Muscle layer of colon (tissue), 2 donors: ENCODE measurements around the gene RIN3.
"Not testable (repeated sequence)": the region's sequence is repeated elsewhere in the genome, so short reads cannot be mapped to it uniquely, and the experiment has no call there.

Experiments used
- H3K27ac ChIP-seq: one replicate; pipeline ENCODE4 v1.7.0; 2013; ENCODE audit warnings: low read depth, mild to moderate bottlenecking, low read length, moderate library complexity
- H3K27me3 ChIP-seq, 2 donors: one replicate each; pipeline ENCODE4 v1.7.0; 2013; ENCODE audit warnings: low read length in 2 of 2, mild to moderate bottlenecking in 2 of 2; ENCODE audit not compliant: insufficient read depth in 2 of 2, control insufficient read depth in 1 of 2
- H3K36me3 ChIP-seq: one replicate; pipeline ENCODE4 v1.7.0; 2013; ENCODE audit warnings: mild to moderate bottlenecking, low read length; ENCODE audit not compliant: insufficient read depth
- H3K4me1 ChIP-seq: one replicate; pipeline ENCODE4 v1.7.0; 2013; ENCODE audit warnings: mild to moderate bottlenecking, low read length; ENCODE audit not compliant: insufficient read depth
- H3K4me3 ChIP-seq, 2 donors: one replicate each; pipeline ENCODE4 v1.7.0; 2013; ENCODE audit warnings: low read length in 2 of 2, low read depth in 1 of 2, mild to moderate bottlenecking in 1 of 2, moderate library complexity in 1 of 2
- H3K9ac ChIP-seq: one replicate; pipeline ENCODE4 v1.7.0; 2013; ENCODE audit warnings: low read length
- H3K9me3 ChIP-seq: one replicate; pipeline ENCODE4 v1.7.0; 2013; ENCODE audit warnings: mild to moderate bottlenecking, low read length
- donor health status: abdominal sarcoma.
- donor health status: Adenocarcinoma of cecum.

Gene RIN3

DNA sequence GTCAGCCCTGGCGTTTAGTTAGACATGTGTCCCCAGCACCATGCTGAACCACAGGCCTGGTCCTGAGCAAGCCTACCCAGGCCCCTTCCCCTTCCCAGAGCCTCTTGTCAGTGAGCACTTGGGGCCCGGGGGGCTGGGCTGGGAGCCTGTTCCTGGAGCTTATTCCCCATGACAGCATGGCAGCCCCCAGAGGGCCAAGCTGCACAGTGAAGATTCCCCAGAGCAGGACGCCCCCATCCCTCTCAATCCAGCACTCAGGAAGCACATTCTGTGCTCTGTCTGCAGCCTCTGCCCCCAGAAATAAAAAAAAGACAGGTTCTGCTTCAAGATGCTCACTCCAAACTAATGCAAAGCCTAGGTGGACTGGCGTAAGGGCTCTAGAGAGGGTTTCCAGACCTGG, 117.5 kb downstream of the RIN3 start:
- H3K9ac ChIP-seq, result no peak overlapping the region
- H3K9me3 ChIP-seq, result peaks cover 8% of the 10 kb centered on the region

DNA sequence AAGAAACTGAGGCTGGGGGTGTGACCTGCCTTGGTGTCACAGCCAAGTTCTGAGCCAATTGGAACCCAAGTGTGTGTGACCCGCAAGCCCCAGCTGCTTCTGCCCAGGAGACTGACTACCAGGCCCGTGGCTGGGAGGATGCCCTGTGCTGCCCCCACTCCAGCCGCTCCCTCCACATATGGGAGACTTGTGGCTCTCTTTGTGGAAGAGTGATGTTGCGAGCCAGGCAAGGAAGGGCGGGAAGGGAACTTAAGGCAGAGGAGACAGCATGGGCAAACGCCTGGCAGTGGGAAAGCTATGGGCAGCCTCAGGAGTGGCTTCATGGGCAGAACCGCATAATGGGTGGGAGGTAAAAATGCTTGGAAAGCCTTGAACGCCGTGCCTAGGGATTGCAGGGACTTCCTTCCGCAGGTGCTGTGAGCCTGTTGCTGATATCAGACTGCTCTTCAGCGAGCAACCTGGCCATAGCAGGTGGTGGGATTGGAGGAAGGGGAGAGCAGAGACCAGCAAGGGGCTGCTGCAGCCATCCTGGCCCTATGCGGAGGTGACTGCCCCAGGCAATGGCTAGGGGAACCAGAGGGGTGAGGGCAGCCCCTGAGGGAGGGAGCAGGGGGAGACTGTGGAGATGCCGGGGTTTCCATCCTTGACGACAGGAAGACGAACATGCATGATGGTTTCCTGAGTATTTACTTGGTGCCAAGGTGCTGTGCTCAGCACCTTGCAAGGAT, 119.1 kb downstream of the RIN3 start:
- no peak overlapping the region for H3K4me3 ChIP-seq
- no peak overlapping the region for H3K27ac ChIP-seq
- no peaks in the 10 kb centered on the region for H3K27me3 ChIP-seq
- peaks cover 2% of the 10 kb centered on the region for H3K9me3 ChIP-seq
- H3K4me1 ChIP-seq, result no peaks in the 10 kb centered on the region
- no peak overlapping the region for H3K9ac ChIP-seq
- no peaks in the 10 kb centered on the region for H3K36me3 ChIP-seq

More for the DNA sequence above, 117.5 kb downstream of the RIN3 start:
- no peak overlapping the region for H3K27ac ChIP-seq
- H3K4me1 ChIP-seq, result no peaks in the 10 kb centered on the region
- H3K4me3 ChIP-seq, result no peak overlapping the region
- peaks cover 7% of the 10 kb centered on the region for H3K36me3 ChIP-seq
- no peaks in the 10 kb centered on the region for H3K27me3 ChIP-seq

DNA sequence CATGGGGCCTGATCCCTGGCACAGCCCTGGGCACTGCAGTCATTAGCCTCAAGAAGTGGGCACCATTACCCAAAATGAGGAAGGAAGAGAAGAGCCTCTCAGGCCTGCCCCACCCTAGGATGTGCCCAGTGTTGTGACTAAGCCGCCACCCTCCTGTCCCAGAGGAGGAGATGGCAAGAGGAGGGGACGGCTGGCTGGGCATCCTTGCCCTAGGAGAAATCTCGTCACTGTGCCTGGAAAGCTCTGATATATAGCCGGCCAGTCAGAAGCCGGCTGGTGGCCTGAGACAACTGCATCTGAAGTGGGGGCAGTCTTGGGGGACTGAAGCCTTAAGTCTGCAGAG, 119.7 kb downstream of the RIN3 start:
- no peak overlapping the region for H3K4me3 ChIP-seq
- H3K27me3 ChIP-seq, result no peaks in the 10 kb centered on the region
- no peaks in the 10 kb centered on the region for H3K4me1 ChIP-seq
- H3K9ac ChIP-seq, result no peak overlapping the region
- no peak overlapping the region for H3K27ac ChIP-seq
- no peaks in the 10 kb centered on the region for H3K36me3 ChIP-seq
- no peaks in the 10 kb centered on the region for H3K9me3 ChIP-seq

DNA sequence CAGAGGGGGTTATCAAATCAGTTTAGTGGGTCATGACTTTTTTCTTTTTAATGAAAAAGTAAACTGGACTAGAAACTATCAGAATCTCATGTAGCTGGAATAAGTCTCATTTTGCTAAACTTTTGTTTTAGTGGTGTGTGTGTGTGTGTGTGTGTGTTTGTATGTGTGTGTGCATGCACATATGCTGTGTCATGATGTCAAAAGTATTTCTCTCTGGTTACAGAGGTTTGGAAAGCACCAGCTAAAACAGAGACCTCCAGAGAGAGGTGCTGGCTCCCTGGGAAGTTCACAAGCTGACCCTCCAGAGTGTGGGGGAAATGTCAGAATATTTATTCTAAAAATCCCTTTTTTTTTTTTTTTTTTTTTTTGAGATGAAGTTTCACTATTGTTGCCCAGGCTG, 120.1 kb downstream of the RIN3 start:
- Histone ChIP-seq H3K36me3 (no peaks in the 10 kb centered on the region), H3K9me3 (no peaks in the 10 kb centered on the region), H3K9ac (no peak overlapping the region), H3K27me3 (no peaks in the 10 kb centered on the region), H3K4me1 (peaks cover 2% of the 10 kb centered on the region), H3K27ac (no peak overlapping the region), H3K4me3 (no peak overlapping the region)

DNA sequence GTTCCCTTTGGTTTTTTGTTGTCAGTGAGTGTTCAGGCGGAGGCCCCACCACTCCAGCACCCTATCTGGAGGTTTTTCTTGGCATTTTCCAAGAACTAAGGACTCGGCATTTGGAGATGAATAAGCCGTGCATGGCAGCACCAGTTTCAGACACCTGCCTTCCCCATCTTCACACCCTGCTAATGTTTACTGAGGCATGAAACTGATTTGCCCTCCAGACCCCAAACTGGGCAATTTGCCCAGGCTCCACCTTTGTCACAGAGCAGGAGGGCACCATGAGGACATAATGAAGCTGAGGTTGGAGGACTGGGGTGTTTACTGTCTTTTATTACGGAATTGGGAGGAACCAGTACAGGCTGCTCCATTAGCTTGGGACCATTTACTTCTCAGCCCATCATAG, 121.5 kb downstream of the RIN3 start:
- H3K27ac ChIP-seq, result no peak overlapping the region
- H3K4me1 ChIP-seq, result peaks cover 8% of the 10 kb centered on the region
- H3K4me3 ChIP-seq, result no peak overlapping the region
- no peaks in the 10 kb centered on the region for H3K36me3 ChIP-seq
- H3K9ac ChIP-seq, result no peak overlapping the region
- no peaks in the 10 kb centered on the region for H3K27me3 ChIP-seq
- no peaks in the 10 kb centered on the region for H3K9me3 ChIP-seq

DNA sequence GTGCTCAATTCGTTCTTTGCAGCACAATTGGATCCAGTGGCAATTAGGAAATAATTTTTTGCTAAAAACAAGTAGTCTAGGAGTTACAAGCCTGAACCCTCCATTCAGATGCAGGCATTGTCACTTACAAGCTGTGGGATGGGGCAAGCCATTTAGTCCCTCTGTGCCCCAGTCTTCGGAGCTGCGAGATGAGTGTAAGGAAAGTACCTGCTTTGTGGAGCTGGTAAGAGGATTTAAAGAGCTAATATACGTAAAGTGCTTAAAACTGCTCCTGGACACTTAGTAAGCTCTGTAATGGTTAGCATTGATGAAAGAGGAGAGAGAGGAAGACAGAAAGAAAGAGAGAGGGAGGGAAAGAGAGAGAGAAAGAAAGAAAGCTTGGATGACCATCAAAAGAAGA, 122.3 kb downstream of the RIN3 start:
- Histone ChIP-seq H3K27ac (no peak overlapping the region), H3K9ac (no peak overlapping the region), H3K4me3 (no peak overlapping the region), H3K27me3 (no peaks in the 10 kb centered on the region), H3K4me1 (peaks cover 8% of the 10 kb centered on the region), H3K36me3 (no peaks in the 10 kb centered on the region), H3K9me3 (no peaks in the 10 kb centered on the region)

DNA sequence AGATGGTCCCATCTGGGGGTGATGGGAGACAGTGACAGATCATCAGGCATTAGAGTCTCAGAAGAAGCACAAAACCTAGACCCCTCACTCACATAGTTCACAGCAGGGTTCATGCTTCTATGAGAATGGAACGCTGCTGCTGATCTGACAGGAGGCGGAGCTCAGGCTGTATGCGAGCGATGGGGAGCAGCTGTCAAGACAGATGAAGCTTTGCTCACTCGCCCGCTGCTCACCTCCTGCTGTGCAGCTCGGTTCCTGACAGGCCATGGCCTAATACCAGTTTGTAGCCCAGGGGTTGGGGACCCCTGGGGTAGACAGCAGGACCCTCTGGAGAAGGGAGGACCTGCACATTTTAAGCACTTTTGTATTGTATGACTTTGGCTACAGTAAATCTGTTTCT, 123.6 kb downstream of the RIN3 start:
- Histone ChIP-seq H3K27ac (no peak overlapping the region), H3K9me3 (no peaks in the 10 kb centered on the region), H3K27me3 (no peaks in the 10 kb centered on the region), H3K4me3 (no peak overlapping the region), H3K4me1 (peaks cover 8% of the 10 kb centered on the region), H3K36me3 (no peaks in the 10 kb centered on the region), H3K9ac (no peak overlapping the region)

DNA sequence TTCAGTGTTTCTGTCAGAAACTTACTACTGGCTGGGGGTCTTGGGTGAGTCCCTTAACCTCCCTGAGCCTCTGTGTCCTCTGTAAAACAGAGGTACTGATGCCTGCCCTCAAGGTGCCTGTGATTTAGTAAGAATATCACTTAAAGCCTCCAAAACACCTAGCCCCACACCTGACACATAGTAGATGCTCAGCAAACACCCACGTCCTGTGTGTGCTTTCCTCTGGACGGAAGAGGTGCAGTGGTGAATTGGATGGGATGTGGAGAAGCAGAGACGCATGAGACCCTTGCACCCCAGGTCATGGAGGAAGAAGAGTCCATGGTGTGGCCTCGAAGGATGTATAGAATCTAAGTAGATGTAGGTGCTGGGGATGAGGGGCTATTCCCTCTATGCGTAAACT, 124.3 kb downstream of the RIN3 start:
- Histone ChIP-seq H3K27ac (no peak overlapping the region), H3K4me3 (no peak overlapping the region), H3K4me1 (peaks cover 8% of the 10 kb centered on the region), H3K36me3 (peaks cover 6% of the 10 kb centered on the region), H3K27me3 (no peaks in the 10 kb centered on the region), H3K9ac (no peak overlapping the region), H3K9me3 (no peaks in the 10 kb centered on the region)

DNA sequence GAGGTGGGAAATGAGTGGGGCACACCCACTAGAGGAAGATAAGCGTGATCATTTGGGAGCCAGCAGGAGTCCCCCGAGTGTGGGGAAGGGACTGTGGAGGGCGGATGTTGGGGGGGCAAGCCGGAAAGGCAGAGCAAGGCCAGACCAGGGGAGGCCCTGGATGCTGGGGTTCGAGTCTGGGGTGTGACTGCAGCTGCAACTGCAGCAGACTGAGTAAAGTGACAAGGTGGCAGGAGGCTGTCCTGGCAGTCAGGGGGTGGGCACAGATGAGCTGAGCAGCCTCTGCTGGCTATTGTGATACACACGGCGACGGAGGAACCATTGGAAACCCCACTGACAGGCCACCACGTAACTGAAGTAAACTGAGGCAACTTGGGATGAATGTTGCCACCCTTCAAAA, 124.7 kb downstream of the RIN3 start:
- peak overlapping the region; percentile 67 for H3K27ac ChIP-seq
- peaks cover 8% of the 10 kb centered on the region for H3K4me1 ChIP-seq

DNA sequence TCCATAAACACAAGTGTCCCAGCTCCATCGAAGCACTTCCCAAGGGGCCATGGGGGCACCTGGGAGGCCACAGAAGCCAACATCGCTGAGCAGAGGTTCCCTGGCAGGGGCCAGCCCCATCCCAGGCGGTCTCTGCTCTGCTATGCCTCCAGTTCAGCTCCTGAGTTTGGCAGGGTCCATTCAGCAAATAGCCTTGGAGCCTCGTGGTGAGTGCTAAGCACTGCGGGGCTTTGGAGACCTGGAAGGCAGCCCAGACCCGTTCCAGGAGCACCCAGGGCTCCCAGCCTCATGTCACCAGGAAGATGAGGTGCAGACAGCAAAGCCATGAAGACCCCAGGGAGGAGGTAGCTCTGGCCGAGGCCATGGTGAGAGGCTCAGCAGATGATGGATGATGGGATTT, 125.3 kb downstream of the RIN3 start:
- Histone ChIP-seq H3K27me3 (no peaks in the 10 kb centered on the region), H3K9me3 (no peaks in the 10 kb centered on the region), H3K4me3 (no peak overlapping the region), H3K27ac (peak overlapping the region; percentile 69), H3K9ac (no peak overlapping the region), H3K36me3 (peaks cover 6% of the 10 kb centered on the region), H3K4me1 (peaks cover 8% of the 10 kb centered on the region)

More for the DNA sequence above, 124.7 kb downstream of the RIN3 start:
- Histone ChIP-seq H3K4me3 (no peak overlapping the region), H3K27me3 (no peaks in the 10 kb centered on the region), H3K36me3 (peaks cover 6% of the 10 kb centered on the region), H3K9ac (no peak overlapping the region), H3K9me3 (no peaks in the 10 kb centered on the region)

DNA sequence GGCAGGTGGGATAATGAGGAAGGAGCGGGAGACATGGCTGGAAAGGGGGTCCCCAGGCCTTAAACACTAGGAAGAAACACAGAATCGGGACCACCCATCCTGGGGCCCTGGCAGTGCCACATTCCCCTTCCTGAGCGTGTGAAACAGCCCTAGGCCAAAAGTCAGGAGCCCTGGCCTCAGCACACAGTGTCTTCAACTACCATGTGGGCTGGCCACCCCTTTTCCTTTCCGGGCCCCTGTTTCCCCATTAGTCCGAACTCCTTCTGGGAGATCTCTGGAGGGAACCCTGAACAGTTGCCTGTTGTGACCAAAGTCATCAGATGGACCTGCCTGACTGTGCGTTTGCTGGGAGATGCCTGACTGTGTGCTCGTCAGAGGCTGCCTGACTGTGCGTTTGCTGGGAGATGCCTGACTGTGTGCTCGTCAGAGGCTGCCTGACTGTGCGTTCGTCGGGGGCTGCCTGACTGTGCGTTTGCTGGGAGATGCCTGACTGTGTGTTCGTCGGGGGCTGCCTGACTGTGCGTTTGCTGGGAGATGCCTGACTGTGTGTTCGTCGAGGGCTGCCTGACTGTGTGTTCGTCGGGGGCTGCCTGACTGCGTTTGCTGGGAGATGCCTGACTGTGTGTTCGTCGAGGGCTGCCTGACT, 126.0 kb downstream of the RIN3 start:
- H3K4me1 ChIP-seq, result peaks cover 14% of the 10 kb centered on the region
- H3K36me3 ChIP-seq, H3K9me3 ChIP-seq, H3K27me3 ChIP-seq, H3K4me3 ChIP-seq, H3K9ac ChIP-seq: not testable (repeated sequence)
- H3K27ac ChIP-seq, result peak overlapping the region; percentile 69

DNA sequence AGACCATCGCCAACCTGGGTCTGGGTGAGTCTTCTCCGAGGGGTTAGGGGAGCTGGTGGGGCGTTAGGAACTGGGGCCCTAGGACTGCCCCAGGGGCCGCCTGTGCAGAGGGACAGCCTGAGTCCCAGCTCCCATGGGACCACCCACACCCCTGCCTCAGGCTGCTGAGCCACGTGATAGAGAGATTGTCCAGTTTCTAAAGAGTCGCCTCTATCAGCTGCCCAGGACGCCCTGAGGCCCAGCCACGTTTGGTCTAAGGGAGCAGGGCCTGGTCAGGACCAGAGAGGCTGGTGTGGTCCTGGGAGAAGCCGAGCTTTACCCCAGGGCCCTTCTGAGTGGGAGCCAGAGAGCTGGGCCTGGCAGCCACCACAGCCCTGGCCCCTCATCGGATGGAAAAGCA, 127.7 kb downstream of the RIN3 start:
- H3K9me3 ChIP-seq, result no peaks in the 10 kb centered on the region
- H3K36me3 ChIP-seq, result peaks cover 10% of the 10 kb centered on the region
- peaks cover 22% of the 10 kb centered on the region for H3K4me1 ChIP-seq
- H3K27ac ChIP-seq, result no peak overlapping the region
- H3K9ac ChIP-seq, result no peak overlapping the region
- no peaks in the 10 kb centered on the region for H3K27me3 ChIP-seq
- no peak overlapping the region for H3K4me3 ChIP-seq
